HCT116 (cell line): Measurements from ENCODE around the gene MTFR2. TPM values are rescaled to one million over a fixed set of nuclear protein-coding genes. Genes with fewer than 3 reads are reported as not detected.

Experiments
- ATAC-seq: fragments of 200-7000 bp; cut with Tn5 transposase; 2 replicates; pipeline ENCODE4 v1.9.1; 2020; ENCODE audit warnings: mild to moderate bottlenecking, moderate library complexity
- BruUV-seq: library from RNA; stranded (reverse); fragments of 400-500 nt; replicated peaks from 2 replicates; lab custom pipeline; 2021; lab: Mats Ljungman, UMichigan
- CTCF ChIA-PET: fragments of 300-600 bp; sonication (Branson Sonifier 250); formaldehyde crosslinking; loops from one replicate; lab custom pipeline; 2021; ENCODE audit warnings: antibody characterized with exemption; lab: Charles Lee
- POLR2A ChIA-PET: fragments of 300-600, 350-600 bp; sonication (Branson Sonifier 250); formaldehyde crosslinking; loops from one replicate; lab custom pipeline; 2021; ENCODE audit warnings: antibody characterized with exemption; lab: Charles Lee
- RAD21 ChIA-PET, 2 experiments: fragments of 300-600 bp; sonication (Branson Sonifier 250); formaldehyde crosslinking; loops; one replicate each; lab custom pipeline; 2023; ENCODE audit warnings: low total read pairs in 2 of 2; ENCODE audit not compliant: uncharacterized antibody in 2 of 2, unreplicated experiment in 2 of 2, low non-redundant PET in 1 of 2; lab: Charles Lee
- DNase-seq: peaks from one replicate; pipeline ENCODE4 v3.0.0-alpha.2; 2010; ENCODE audit warnings: low read depth, low spot score
- H2AFZ ChIP-seq: fragments of 200-600 bp; shearing (Covaris generic), sonication (generic); 2 replicates; pipeline ENCODE4 v1.6.1; 2017; ENCODE audit warnings: low read depth, mixed run types, mixed read lengths, antibody characterized with exemption, low read length; ENCODE audit not compliant: poor library complexity, severe bottlenecking
- H3K27ac ChIP-seq: 2 replicates; pipeline ENCODE4 v1.5.1; 2012; ENCODE audit warnings: low read depth, low read length
- H3K27me3 ChIP-seq: fragments of 200-600 bp; sonication (generic); 2 replicates; pipeline ENCODE4 v1.6.1; 2016; ENCODE audit warnings: mixed run types, low read length, mixed read lengths; ENCODE audit not compliant: insufficient read depth
- H3K36me3 ChIP-seq, 2 experiments: fragments of 200-500 bp in 1 of 2; fragments of 200-600 bp in 1 of 2; sonication (Bioruptor generic) in 1 of 2; sonication (generic) in 1 of 2; 2 replicates each; pipeline versions ENCODE4 v1.5.1 to v1.6.1; 2014 to 2016; ENCODE audit warnings: low read length in 2 of 2, inconsistent platforms in 1 of 2, mixed read lengths in 1 of 2, mixed run types in 1 of 2; ENCODE audit not compliant: insufficient read depth in 2 of 2, control insufficient read depth in 1 of 2
- H3K4me1 ChIP-seq, 2 experiments: fragments of 200-600 bp in 1 of 2; sonication (generic) in 1 of 2; 2 replicates each; pipeline versions ENCODE4 v1.5.1 to v1.6.1; 2012 to 2017; ENCODE audit warnings: low read length in 2 of 2, inconsistent platforms in 1 of 2, mild to moderate bottlenecking in 1 of 2, mixed read lengths in 1 of 2, mixed run types in 1 of 2, moderate library complexity in 1 of 2; ENCODE audit not compliant: insufficient read depth in 2 of 2, control insufficient read depth in 1 of 2
- H3K4me2 ChIP-seq: fragments of 200-600 bp; sonication (generic); 2 replicates; pipeline ENCODE4 v1.6.1; 2017; ENCODE audit warnings: mixed run types, low read length, mixed read lengths
- H3K4me3 ChIP-seq, 2 experiments: fragments of 200-600 bp in 1 of 2; sonication (generic) in 1 of 2; replicated peaks in 1 of 2; 2 replicates each; pipeline ENCODE4 v1.5.1; 2011 to 2016; ENCODE audit warnings: low read length in 2 of 2, control low read depth in 1 of 2, low read depth in 1 of 2, mild to moderate bottlenecking in 1 of 2, mixed read lengths in 1 of 2, mixed run types in 1 of 2
- H3K79me2 ChIP-seq: fragments of 200-600 bp; sonication (generic); 2 replicates; pipeline ENCODE4 v1.6.1; 2017; ENCODE audit warnings: mild to moderate bottlenecking, mixed run types, low read length, moderate library complexity, mixed read lengths; ENCODE audit not compliant: insufficient read depth
- H3K9ac ChIP-seq: fragments of 200-600 bp; sonication (generic); 2 replicates; pipeline ENCODE4 v1.6.1; 2016; ENCODE audit warnings: low read length, mixed read lengths
- H3K9me2 ChIP-seq: fragments of 200-600 bp; sonication (generic), shearing (Covaris generic); 2 replicates; pipeline ENCODE4 v1.6.1; 2017; ENCODE audit warnings: mixed run types, mild to moderate bottlenecking, moderate library complexity; ENCODE audit not compliant: insufficient read depth
- H3K9me3 ChIP-seq, 2 experiments: fragments of 200-500 bp in 1 of 2; fragments of 200-600 bp in 1 of 2; sonication (Bioruptor generic) in 1 of 2; sonication (generic) in 1 of 2; 2 replicates each; pipeline ENCODE4 v1.6.1; 2014 to 2017; ENCODE audit warnings: low read length in 2 of 2, mixed read lengths in 2 of 2, inconsistent platforms in 1 of 2, low read depth in 1 of 2, mild to moderate bottlenecking in 1 of 2, mixed run types in 1 of 2, moderate library complexity in 1 of 2; ENCODE audit not compliant: control insufficient read depth in 1 of 2, insufficient read depth in 1 of 2
- H4K20me1 ChIP-seq: fragments of 200-600 bp; sonication (generic), shearing (Covaris generic); 2 replicates; pipeline ENCODE4 v1.6.1; 2017; ENCODE audit warnings: mixed run types, mild to moderate bottlenecking, moderate library complexity; ENCODE audit not compliant: insufficient read depth
- FOSL1 ChIP-seq: IDR thresholded peaks from 2 replicates; pipeline ENCODE4 v1.6.1; 2012; ENCODE audit warnings: low read depth
- POLR2A ChIP-seq: IDR thresholded peaks from 2 replicates; pipeline ENCODE4 v1.7.0; 2011; ENCODE audit warnings: borderline replicate concordance; ENCODE audit not compliant: insufficient read depth, insufficient read length; ENCODE audit errors: extremely low read depth
- RAD21 ChIP-seq: IDR thresholded peaks from 2 replicates; pipeline ENCODE4 v1.6.1; 2012; ENCODE audit warnings: low read depth, mild to moderate bottlenecking
- SIN3A ChIP-seq: IDR thresholded peaks from 2 replicates; pipeline ENCODE4 v1.6.1; 2012; ENCODE audit warnings: low read depth
- ZNF274 ChIP-seq: fragments of 200-500 bp; sonication (Bioruptor generic); IDR thresholded peaks from 2 replicates; pipeline ENCODE4 v1.6.1; 2014; ENCODE audit warnings: mild to moderate bottlenecking, low read depth, low read length, inconsistent platforms
- intact Hi-C: fragments of 100-400 bp; cut with micrococcal nuclease; formaldehyde crosslinking; loops from 2 replicates; pipeline ENCODE4 v1.10.0; 2022
- total RNA-seq: library from RNA; stranded (reverse); gene quantifications from one replicate; pipeline ENCODE4 v1.2.1, GENCODE V29; 2021; ENCODE audit not compliant: unreplicated experiment
- TF ChIP-seq, protein P1 (sequence below): IDR thresholded peaks from 2 replicates; pipeline ENCODE4 v1.6.1; 2012
- TF ChIP-seq, protein P2 (sequence below), 3 experiments: fragments of 200-600 bp in 1 of 3; sonication (generic) in 1 of 3; IDR thresholded peaks in 2 of 3; conservative IDR thresholded peaks in 1 of 3; 2 replicates each; pipeline ENCODE4 v1.5.1; 2012 to 2017; ENCODE audit warnings: low read depth in 2 of 3, low read length in 2 of 3, antibody characterized with exemption in 1 of 3, borderline replicate concordance in 1 of 3, control low read depth in 1 of 3, mild to moderate bottlenecking in 1 of 3, mixed read lengths in 1 of 3, mixed run types in 1 of 3, moderate library complexity in 1 of 3; ENCODE audit not compliant: insufficient read depth in 1 of 3

Gene MTFR2
- total RNA-seq, 1 experiment from 2014 or later, result 13.2 TPM

DNA sequence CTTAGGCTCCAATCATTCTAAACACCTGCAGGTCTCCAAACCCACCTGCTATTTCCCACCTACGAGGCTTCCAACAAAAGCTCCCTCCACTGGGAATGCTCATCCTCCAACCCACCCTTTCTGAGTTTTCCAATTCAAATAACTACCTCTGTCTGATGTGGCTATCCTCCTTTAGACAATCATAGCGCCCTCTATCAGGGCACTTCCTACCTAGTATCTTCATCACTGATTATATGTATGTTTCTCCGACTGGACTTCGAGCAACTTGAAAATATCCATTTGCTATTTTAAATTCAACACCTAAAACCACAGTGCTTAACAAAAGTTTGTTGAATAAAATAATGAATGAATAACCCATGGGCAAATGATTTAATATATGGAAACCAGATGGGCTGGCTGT, 41.3 kb downstream of the MTFR2 start:
- Histone ChIP-seq H3K9me2 (no peaks in the 10 kb centered on the region), H3K4me1 (no peaks in the 10 kb centered on the region), H3K27ac (no peak overlapping the region)
- intact Hi-C loops, result no loop called here
- no peak for DNase-seq
- ChIA-PET RAD21 (no interaction called here), POLR2A (no interaction called here)
- no peak for TF ChIP-seq FOSL1
- TF ChIP-seq SIN3A, result no peak
- no peak for TF ChIP-seq ZNF274
- TF ChIP-seq RAD21, result 0 out of 2 replicates have a peak, but pooled peaks have one; percentile 29
- TF ChIP-seq, protein P1, sequence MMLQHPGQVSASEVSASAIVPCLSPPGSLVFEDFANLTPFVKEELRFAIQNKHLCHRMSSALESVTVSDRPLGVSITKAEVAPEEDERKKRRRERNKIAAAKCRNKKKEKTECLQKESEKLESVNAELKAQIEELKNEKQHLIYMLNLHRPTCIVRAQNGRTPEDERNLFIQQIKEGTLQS, result no peak
- TF ChIP-seq, protein P2, sequence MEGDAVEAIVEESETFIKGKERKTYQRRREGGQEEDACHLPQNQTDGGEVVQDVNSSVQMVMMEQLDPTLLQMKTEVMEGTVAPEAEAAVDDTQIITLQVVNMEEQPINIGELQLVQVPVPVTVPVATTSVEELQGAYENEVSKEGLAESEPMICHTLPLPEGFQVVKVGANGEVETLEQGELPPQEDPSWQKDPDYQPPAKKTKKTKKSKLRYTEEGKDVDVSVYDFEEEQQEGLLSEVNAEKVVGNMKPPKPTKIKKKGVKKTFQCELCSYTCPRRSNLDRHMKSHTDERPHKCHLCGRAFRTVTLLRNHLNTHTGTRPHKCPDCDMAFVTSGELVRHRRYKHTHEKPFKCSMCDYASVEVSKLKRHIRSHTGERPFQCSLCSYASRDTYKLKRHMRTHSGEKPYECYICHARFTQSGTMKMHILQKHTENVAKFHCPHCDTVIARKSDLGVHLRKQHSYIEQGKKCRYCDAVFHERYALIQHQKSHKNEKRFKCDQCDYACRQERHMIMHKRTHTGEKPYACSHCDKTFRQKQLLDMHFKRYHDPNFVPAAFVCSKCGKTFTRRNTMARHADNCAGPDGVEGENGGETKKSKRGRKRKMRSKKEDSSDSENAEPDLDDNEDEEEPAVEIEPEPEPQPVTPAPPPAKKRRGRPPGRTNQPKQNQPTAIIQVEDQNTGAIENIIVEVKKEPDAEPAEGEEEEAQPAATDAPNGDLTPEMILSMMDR (IDR thresholded peaks at IDR 0.05 in 2 of 3, conservative IDR thresholded peaks at IDR 0.05 in 1 of 3; ENCODE audit: borderline replicate concordance in 1 of 3, insufficient read depth in 1 of 3, low read depth in 2 of 3, low read length in 2 of 3), result peak; percentile 24 to 50 (median 33); a peak in 4 of 6 replicates
- TF ChIP-seq, all 23 proteins: peak for 2
- CTCF ChIA-PET, result interaction anchor here (0.7 to 1.3 kb wide), 2 partner anchors 20 to 177 kb away, joined by 3 read pairs; no protein-coding TSS in a partner anchor
- Histone ChIP-seq H3K27me3 (no peaks in the 10 kb centered on the region), H3K36me3 (no peaks in the 10 kb centered on the region), H3K9me3 (no peaks in the 10 kb centered on the region), H3K4me2 (no peak overlapping the region), H4K20me1 (no peaks in the 10 kb centered on the region), H3K79me2 (no peaks in the 10 kb centered on the region), H3K9ac (no peak overlapping the region), H3K4me3 (no peak overlapping the region), H2AFZ (no peak overlapping the region)
- BruUV-seq, result no TSS peak
- ATAC-seq, result 0 out of 2 replicates have a peak, but pooled peaks have one; percentile 34

DNA sequence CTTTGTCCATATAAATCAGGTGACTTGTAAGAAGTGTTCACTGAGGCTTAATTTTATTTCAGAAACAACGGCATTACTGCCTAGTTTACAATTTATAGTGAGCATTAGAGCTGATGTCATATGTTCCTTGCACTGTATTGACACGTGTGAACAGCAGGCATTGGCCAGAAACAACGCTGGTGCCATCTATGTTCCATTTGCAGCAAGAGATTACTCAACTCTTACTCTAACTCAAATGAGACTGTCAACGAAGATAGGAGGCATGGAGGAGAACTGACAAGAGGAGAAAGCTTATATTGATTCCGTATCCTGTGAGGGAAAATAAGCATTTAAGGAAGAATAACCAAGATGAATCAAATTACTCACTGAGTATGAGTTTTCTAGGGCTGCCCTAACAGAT, 48.4 kb downstream of the MTFR2 start:
- ChIA-PET RAD21 (no interaction called here), CTCF (no interaction called here)
- Histone ChIP-seq H3K27ac (no peak overlapping the region), H3K9me3 (no peaks in the 10 kb centered on the region)
- TF ChIP-seq POLR2A, result no peak
- TF ChIP-seq RAD21, result peak; percentile 29
- TF ChIP-seq, all 23 proteins: peak for 1
- ATAC-seq, result no peak
- intact Hi-C loops, result no loop called here
- Histone ChIP-seq H2AFZ (no peak overlapping the region), H3K4me2 (no peak overlapping the region), H3K79me2 (no peaks in the 10 kb centered on the region), H3K4me3 (no peak overlapping the region), H4K20me1 (no peaks in the 10 kb centered on the region), H3K27me3 (no peaks in the 10 kb centered on the region), H3K4me1 (no peaks in the 10 kb centered on the region), H3K9me2 (no peaks in the 10 kb centered on the region), H3K9ac (no peak overlapping the region), H3K36me3 (no peaks in the 10 kb centered on the region)
- no TSS peak for BruUV-seq
- POLR2A ChIA-PET, result no interaction called here
- no peak for DNase-seq
